Right lobe of liver (tissue), 6 donors: Measurements from ENCODE around the gene STAT3. TPM values are rescaled to one million over a fixed set of nuclear protein-coding genes. Genes with fewer than 3 reads are reported as not detected.
A peak's percentile ranks its signal among the peaks of the same experiment; 100 is the strongest.
"Not testable (repeated sequence)": the region's sequence is repeated elsewhere in the genome, so short reads cannot be mapped to it uniquely, and the experiment has no call there.

Experiments used
- ATAC-seq, 4 donors: fragments of 200-7000 bp; cut with Tn5 transposase; one replicate each; pipeline ENCODE4 v1.9.1; 2020; ENCODE audit warnings: mild to moderate bottlenecking in 4 of 4, moderate library complexity in 4 of 4
- DNase-seq, 3 donors: peaks; one replicate each; pipeline ENCODE4 v3.0.0-alpha.2; 2020
- H3K27ac ChIP-seq, 3 donors: fragments of 200-600 bp; one replicate each; pipeline ENCODE4 v1.8.0; 2022
- H3K27me3 ChIP-seq, 2 donors: fragments of 200-600 bp; one replicate each; pipeline ENCODE4 v1.8.0; 2022
- H3K36me3 ChIP-seq, 4 donors: fragments of 200-600 bp; sonication (generic) in 1 of 4; one replicate each; pipeline versions ENCODE4 v1.5.1 to v1.8.0; 2017 to 2022; ENCODE audit warnings: control low read depth in 1 of 4
- H3K4me1 ChIP-seq, 4 donors: fragments of 200-600 bp; sonication (generic) in 1 of 4; one replicate each; pipeline versions ENCODE4 v1.5.1 to v1.8.0; 2017 to 2022; ENCODE audit warnings: control low read depth in 1 of 4
- H3K4me3 ChIP-seq, 3 donors: fragments of 200-600 bp; one replicate each; pipeline ENCODE4 v1.8.0; 2022
- H3K9me3 ChIP-seq, 4 donors: fragments of 200-600 bp; sonication (generic) in 1 of 4; one replicate each; pipeline versions ENCODE4 v1.5.1 to v1.8.0; 2017 to 2022; ENCODE audit warnings: control low read depth in 1 of 4
- CTCF ChIP-seq, 4 donors: fragments of 200-600 bp in 3 of 4; fragments of 450-650 bp in 1 of 4; IDR thresholded peaks; one replicate each; pipeline versions ENCODE4 v1.5.1 to v1.8.0; 2016 to 2022; ENCODE audit warnings: antibody characterized with exemption in 4 of 4, mild to moderate bottlenecking in 2 of 4
- POLR2A ChIP-seq: fragments of 450-650 bp; IDR thresholded peaks from one replicate; pipeline ENCODE4 v1.6.1; 2017; ENCODE audit warnings: antibody characterized with exemption, mild to moderate bottlenecking
- WGBS: methylation state at CpG from one replicate; pipeline ENCODE4 v1.1.6; 2018; ENCODE audit warnings: low coverage, low lambda C conversion rate; ENCODE audit not compliant: insufficient coverage; ENCODE audit errors: missing lambda C conversion rate; 5-methylcytosine and 5-hydroxymethylcytosine counted together
- intact Hi-C, 2 donors: fragments of 100-400 bp; cut with DNase I; formaldehyde crosslinking; loops; one replicate each; pipeline versions ENCODE4 v1.11.2 to v1.14.1; 2022
- total RNA-seq, 6 experiments: library from RNA; depleted of rRNA in 2 of 6; stranded (reverse); fragments of >200 nt in 2 of 6; fragmentation: NEBNext Ultra II Directional in 3 of 6; extraction: Animal tissue kit (Norgen Biotek cat#: 25700) in 3 of 6; gene quantifications; one replicate each; pipeline versions ENCODE4 v1.1.0 to v1.2.4, GENCODE V29; 2016 to 2023
- donor health status: DM: no; HTN: yes; CAD: no.
- donor health status: DM: no; HTN: no; CAD: no.
- donor health status: DM: no; HTN: no; CAD: no.
- donor health status: DM: no; HTN: yes; CAD: no.
- donor health status: DM: no; HTN: yes; CAD: no.

STAT3 gene
- total RNA-seq, 6 experiments from 2014 or later: 108 to 267 (median 208) TPM

GRCh38 chr17:42307362-42307927 is 80.8 kb downstream of the STAT3 start:
- WGBS: 89% methylated on average over 5 of the region's 19 CpGs
- ATAC-seq: no peak
- no peak overlapping the region for H3K4me3 ChIP-seq
- H3K4me1 ChIP-seq: peaks cover 0 to 15% (median 8%) of the 10 kb centered on the region in 4 donors
- no peak overlapping the region for H3K27ac ChIP-seq
- intact Hi-C loops: no loop called here
- H3K36me3 ChIP-seq: no peaks in the 10 kb centered on the region
- no peak for TF ChIP-seq POLR2A
- no peak for TF ChIP-seq CTCF (IDR thresholded peaks at IDR 0.05)
- DNase-seq: no peak
- H3K9me3 ChIP-seq: no peaks in the 10 kb centered on the region
- no peaks in the 10 kb centered on the region for H3K27me3 ChIP-seq

GRCh38 chr17:42306385-42306667 is 81.9 kb downstream of the STAT3 start:
- no peak overlapping the region for H3K27ac ChIP-seq
- DNase-seq: no peak
- H3K4me3 ChIP-seq: no peak overlapping the region
- peaks cover 0 to 6% (median 5%) of the 10 kb centered on the region in 4 donors for H3K36me3 ChIP-seq
- WGBS: 93% methylated on average over 4 of the region's 5 CpGs
- intact Hi-C loops: no loop called here
- TF ChIP-seq CTCF (IDR thresholded peaks at IDR 0.05): no peak
- TF ChIP-seq POLR2A: no peak
- no peaks in the 10 kb centered on the region for H3K27me3 ChIP-seq
- H3K4me1 ChIP-seq: peaks cover 0 to 4% (median 2%) of the 10 kb centered on the region in 4 donors
- ATAC-seq: no peak
- H3K9me3 ChIP-seq: no peaks in the 10 kb centered on the region

GRCh38 chr17:42305543-42306384 is 82.5 kb downstream of the STAT3 start:
- no peak overlapping the region for H3K4me3 ChIP-seq
- peaks cover 0 to 7% (median 6%) of the 10 kb centered on the region in 4 donors for H3K36me3 ChIP-seq
- WGBS: 98% methylated on average over 6 of the region's 18 CpGs
- H3K4me1 ChIP-seq: no peaks in the 10 kb centered on the region
- H3K27me3 ChIP-seq: no peaks in the 10 kb centered on the region
- intact Hi-C loops: no loop called here
- H3K9me3 ChIP-seq: no peaks in the 10 kb centered on the region
- ATAC-seq (peak in 1 of 4 donors; percentile 25), DNase-seq (no peak)
- TF ChIP-seq POLR2A (no peak), CTCF (IDR thresholded peaks at IDR 0.05) (no peak)
- H3K27ac ChIP-seq: no peak overlapping the region

- intact Hi-C loops, H3K27me3 ChIP-seq, H3K27ac ChIP-seq, H3K4me1 ChIP-seq, ATAC-seq, DNase-seq, H3K36me3 ChIP-seq, H3K9me3 ChIP-seq, H3K4me3 ChIP-seq: not testable (repeated sequence)
- WGBS: 80% methylated on average over 1 of the region's 6 CpGs
These were observed 83.3 kb downstream of the STAT3 start for GRCh38 chr17:42305031-42305330.

- DNase-seq: no peak
- 100% methylated on average over 1 of the region's 16 CpGs for WGBS
- H3K36me3 ChIP-seq: peaks cover 0 to 7% (median 6%) of the 10 kb centered on the region in 4 donors
- H3K4me3 ChIP-seq: no peak overlapping the region
- H3K4me1 ChIP-seq: no peaks in the 10 kb centered on the region
- no peak for ATAC-seq
- TF ChIP-seq CTCF (IDR thresholded peaks at IDR 0.05) (no peak), POLR2A (no peak)
- no peaks in the 10 kb centered on the region for H3K27me3 ChIP-seq
- no peaks in the 10 kb centered on the region for H3K9me3 ChIP-seq
- intact Hi-C loops: no loop called here
- H3K27ac ChIP-seq: no peak overlapping the region
These were observed 83.8 kb downstream of the STAT3 start for GRCh38 chr17:42304187-42305030.
